NCI-H345 treated with DMSO at 0.1 percent for 48 hours (cell line): ENCODE measurements around the gene TTC23L.
"Not testable (repeated sequence)": the region's sequence is repeated elsewhere in the genome, so short reads cannot be mapped to it uniquely, and the experiment has no call there.

Experiments used
- DNase-seq: peaks from one replicate; lab custom pipeline; 2025; ENCODE audit not compliant: unreplicated experiment; lab: John Stamatoyannopoulos, UW

TTC23L gene

GRCh38 chr5:34916518-34916917 is 77.6 kb downstream of the TTC23L start:
- DNase-seq, result no peak

- DNase-seq, result no peak
Observed at GRCh38 chr5:34918025-34918424, 79.1 kb downstream of the TTC23L start.

GRCh38 chr5:34919077-34919476 is 80.1 kb downstream of the TTC23L start:
- no peak for DNase-seq

GRCh38 chr5:34923256-34923655 is 84.3 kb downstream of the TTC23L start:
- DNase-seq, result not testable (repeated sequence)

- no peak for DNase-seq
Observed at GRCh38 chr5:34923694-34924461, 84.9 kb downstream of the TTC23L start.

GRCh38 chr5:34924462-34924765 is 85.5 kb downstream of the TTC23L start:
- DNase-seq, result no peak

GRCh38 chr5:34926318-34926888 is 87.4 kb downstream of the TTC23L start:
- no peak for DNase-seq

GRCh38 chr5:34927785-34928184 is 88.8 kb downstream of the TTC23L start:
- no peak for DNase-seq

- no peak for DNase-seq
Observed at GRCh38 chr5:34928267-34928666, 89.3 kb downstream of the TTC23L start.

GRCh38 chr5:34929134-34929719 is 90.3 kb downstream of the TTC23L start, which contains the start of gene DNAJC21:
Gene DNAJC21, plus strand, starts transcription at chr5:34929559. Its CDS starts 261 bp downstream, at chr5:34929820.
- DNase-seq, result peak; percentile 97

GRCh38 chr5:34929720-34930461 is 90.9 kb downstream of the TTC23L start:
- peak; percentile 41 for DNase-seq

- DNase-seq, result no peak
Observed at GRCh38 chr5:34930462-34930844, 91.5 kb downstream of the TTC23L start.

GRCh38 chr5:34930870-34931269 is 91.9 kb downstream of the TTC23L start:
- no peak for DNase-seq

- DNase-seq, result no peak
Observed at GRCh38 chr5:34932947-34933346, 94.0 kb downstream of the TTC23L start.

GRCh38 chr5:34941936-34942335 is 103.0 kb downstream of the TTC23L start:
- DNase-seq, result no peak

- DNase-seq, result no peak
Observed at GRCh38 chr5:34944044-34944443, 105.1 kb downstream of the TTC23L start.

GRCh38 chr5:34944460-34945047 is 105.6 kb downstream of the TTC23L start:
- no peak for DNase-seq
